Kidney (tissue), 14 donors: ENCODE results near the gene ARL14EP. TPM values are rescaled to one million over a fixed set of nuclear protein-coding genes. Genes with fewer than 3 reads are reported as not detected.

Experiments
- DNase-seq, 5 donors: peaks; one replicate each; pipeline ENCODE4 v3.0.0-alpha.2; 2013 to 2020
- FAIRE-seq: peaks from 2 replicates; lab custom pipeline; 2012; peaks lifted over from hg19 to GRCh38; lab: Jason Lieb, UNC
- H3K27ac ChIP-seq, 2 donors: one replicate each; pipeline ENCODE4 v1.7.0; 2013; ENCODE audit warnings: low read depth in 2 of 2, low read length in 2 of 2, inconsistent platforms in 1 of 2
- H3K27me3 ChIP-seq: one replicate; pipeline ENCODE4 v1.7.1; 2013; ENCODE audit warnings: low read length, inconsistent platforms; ENCODE audit not compliant: control insufficient read depth, insufficient read depth
- H3K36me3 ChIP-seq, 3 donors: one replicate each; pipeline versions ENCODE4 v1.7.0 to v1.7.1; 2013; ENCODE audit warnings: low read length in 3 of 3, control low read depth in 1 of 3, inconsistent platforms in 1 of 3; ENCODE audit not compliant: insufficient read depth in 3 of 3, control insufficient read depth in 2 of 3
- H3K4me1 ChIP-seq, 3 donors: one replicate each; pipeline versions ENCODE4 v1.7.0 to v1.7.1; 2013; ENCODE audit warnings: low read length in 3 of 3, inconsistent platforms in 1 of 3, low read depth in 1 of 3; ENCODE audit not compliant: control insufficient read depth in 2 of 3, insufficient read depth in 2 of 3
- H3K4me3 ChIP-seq, 3 donors: one replicate each; pipeline versions ENCODE4 v1.7.0 to v1.8.1; 2013; ENCODE audit warnings: low read length in 3 of 3, control low read depth in 1 of 3, inconsistent platforms in 1 of 3
- H3K9ac ChIP-seq, 3 donors: one replicate each; pipeline versions ENCODE4 v1.7.0 to v1.7.1; 2013; ENCODE audit warnings: low read length in 3 of 3, control low read depth in 1 of 3, inconsistent platforms in 1 of 3
- H3K9me3 ChIP-seq, 3 donors: one replicate each; pipeline versions ENCODE4 v1.7.0 to v1.7.1; 2013; ENCODE audit warnings: low read length in 3 of 3, control low read depth in 1 of 3, inconsistent platforms in 1 of 3; ENCODE audit not compliant: control insufficient read depth in 2 of 3, insufficient read depth in 1 of 3
- CTCF ChIP-seq: IDR thresholded peaks from 3 replicates; pipeline ENCODE4 v1.5.1; 2012; ENCODE audit warnings: mild to moderate bottlenecking, moderate library complexity, borderline replicate concordance; ENCODE audit not compliant: insufficient read depth; ENCODE audit errors: extremely low read depth
- intact Hi-C: fragments of 100-400 bp; cut with DNase I; formaldehyde crosslinking; loops from one replicate; pipeline ENCODE4 v1.11.1; 2022
- polyA plus RNA-seq: library from polyadenylated mRNA; stranded (reverse); fragments of 350-450 nt; fragmentation: Illumina TruSeq; extraction: RNeasy Lipid Tissue Mini Kit (QIAGEN cat#74804); gene quantifications from one replicate; pipeline ENCODE4 v1.2.3, GENCODE V29; 2014; ENCODE audit warnings: low read depth, low replicate concordance; ENCODE audit not compliant: insufficient read depth
- total RNA-seq: library from RNA; stranded (reverse); fragmentation: NEBNext Ultra II Directional; extraction: Animal tissue kit (Norgen Biotek cat#: 25700); gene quantifications from one replicate; pipeline ENCODE4 v1.2.1, GENCODE V29; 2021
- donor health status: control.
- donor health status: control.
- donor health status: control.
- donor health status: control.
- donor health status: control.
- donor health status: DM: yes; HTN: yes; CAD: no.
- donor health status: Normal renal cell carcinoma (clear cell type).

ARL14EP gene
- total and polyA plus RNA-seq, 2 donors from 2014 or later = 16.3 to 29.6 TPM

GRCh38 chr11:30316237-30316636 lies 6.7 kb upstream of the ARL14EP start:
- no peak for FAIRE-seq
- no peak for TF ChIP-seq CTCF
- intact Hi-C loops = no loop called here
- no peak for DNase-seq
- Histone ChIP-seq H3K36me3 (no peaks in the 10 kb centered on the region), H3K4me3 (no peak overlapping the region), H3K4me1 (no peaks in the 10 kb centered on the region), H3K27ac (no peak overlapping the region), H3K9ac (no peak overlapping the region), H3K9me3 (peaks cover 0 to under 1% (median 0%) of the 10 kb centered on the region in 3 donors), H3K27me3 (no peaks in the 10 kb centered on the region)

- H3K4me1 ChIP-seq = no peaks in the 10 kb centered on the region
- TF ChIP-seq CTCF = no peak
- no peak overlapping the region for H3K9ac ChIP-seq
- no peak overlapping the region for H3K27ac ChIP-seq
- H3K4me3 ChIP-seq = no peak overlapping the region
- intact Hi-C loops = no loop called here
- no peaks in the 10 kb centered on the region for H3K9me3 ChIP-seq
- DNase-seq (no peak), FAIRE-seq (no peak)
- H3K27me3 ChIP-seq = no peaks in the 10 kb centered on the region
- no peaks in the 10 kb centered on the region for H3K36me3 ChIP-seq
These were observed 5.9 kb upstream of the ARL14EP start for GRCh38 chr11:30317030-30317429.

GRCh38 chr11:30321321-30321720 lies 1.6 kb upstream of the ARL14EP start:
- no peak for TF ChIP-seq CTCF
- H3K27ac ChIP-seq = no peak overlapping the region
- no peaks in the 10 kb centered on the region for H3K36me3 ChIP-seq
- no peaks in the 10 kb centered on the region for H3K27me3 ChIP-seq
- FAIRE-seq (no peak), DNase-seq (no peak)
- peaks cover 2 to 8% (median 2%) of the 10 kb centered on the region in 3 donors for H3K4me1 ChIP-seq
- no peak overlapping the region for H3K4me3 ChIP-seq
- intact Hi-C loops = no loop called here
- H3K9me3 ChIP-seq = no peaks in the 10 kb centered on the region
- H3K9ac ChIP-seq = no peak overlapping the region

- intact Hi-C loops = no loop called here
- Histone ChIP-seq H3K9ac (peak overlapping the region in 2 of 3 donors; percentile 90 to 91), H3K9me3 (no peaks in the 10 kb centered on the region), H3K36me3 (no peaks in the 10 kb centered on the region), H3K27ac (no peak overlapping the region), H3K4me3 (peak overlapping the region; percentile 88 to 95 (median 95)), H3K27me3 (no peaks in the 10 kb centered on the region), H3K4me1 (peaks cover 2 to 8% (median 2%) of the 10 kb centered on the region in 3 donors)
- FAIRE-seq (no peak), DNase-seq (no peak)
- TF ChIP-seq CTCF = no peak
These were observed 713 bp upstream of the ARL14EP start for GRCh38 chr11:30322191-30322590.
